CD4-positive, CD25-positive, alpha-beta regulatory T cell (primary cell): ENCODE measurements around the gene COX6B2. TPM values are rescaled to one million over a fixed set of nuclear protein-coding genes. Genes with fewer than 3 reads are reported as not detected.

Experiments
- ATAC-seq, 2 donors: fragments of 150-1000 bp; cut with Tn5 transposase; one replicate each; pipeline ENCODE4 v1.10.0; 2021; ENCODE audit warnings: low read depth in 2 of 2, moderate number of reproducible peaks in 2 of 2, moderate library complexity in 1 of 2
- DNase-seq, 3 donors: peaks; one replicate each; pipeline versions ENCODE4 v3.0.0 to v3.0.0-alpha.2; 2012 to 2022; ENCODE audit warnings: mixed read lengths in 1 of 3
- H3K27ac ChIP-seq: one replicate; pipeline ENCODE4 v1.7.0; 2013; ENCODE audit warnings: mild to moderate bottlenecking, low read length; ENCODE audit not compliant: insufficient read depth, poor library complexity, severe bottlenecking
- H3K27me3 ChIP-seq: one replicate; pipeline ENCODE4 v1.7.0; 2013; ENCODE audit warnings: low read length; ENCODE audit not compliant: control insufficient read depth, insufficient read depth
- H3K36me3 ChIP-seq: one replicate; pipeline ENCODE4 v1.7.0; 2013; ENCODE audit warnings: mild to moderate bottlenecking, low read length, moderate library complexity; ENCODE audit not compliant: control insufficient read depth, insufficient read depth
- H3K4me1 ChIP-seq: 2 replicates; pipeline ENCODE4 v1.7.0; 2013; ENCODE audit warnings: mild to moderate bottlenecking, low read length; ENCODE audit not compliant: insufficient read depth, control insufficient read depth, poor library complexity, severe bottlenecking
- H3K4me3 ChIP-seq: one replicate; pipeline ENCODE4 v1.7.0; 2013; ENCODE audit warnings: low read depth, mild to moderate bottlenecking, low read length, moderate library complexity
- H3K9me3 ChIP-seq, 2 experiments: 1 replicate in 1 of 2; 2 replicates in 1 of 2; pipeline ENCODE4 v1.7.0; 2013; ENCODE audit warnings: low read length in 2 of 2, mild to moderate bottlenecking in 1 of 2, moderate library complexity in 1 of 2; ENCODE audit not compliant: control insufficient read depth in 2 of 2
- H3K27ac Mint-ChIP-seq, 3 donors: one replicate each; pipeline ENCODE4 v1.8.0; 2020 to 2022; ENCODE audit warnings: mild to moderate bottlenecking in 3 of 3, mixed read lengths in 3 of 3, moderate library complexity in 2 of 3
- H3K27me3 Mint-ChIP-seq: one replicate; pipeline ENCODE4 v1.8.0; 2022; ENCODE audit warnings: mild to moderate bottlenecking, mixed read lengths
- H3K36me3 Mint-ChIP-seq: one replicate; pipeline ENCODE4 v1.8.0; 2020; ENCODE audit warnings: mixed read lengths
- H3K4me1 Mint-ChIP-seq, 4 donors: one replicate each; pipeline ENCODE4 v1.8.0; 2020 to 2022; ENCODE audit warnings: mixed read lengths in 4 of 4, mild to moderate bottlenecking in 1 of 4
- H3K4me3 Mint-ChIP-seq, 4 donors: one replicate each; pipeline ENCODE4 v1.8.0; 2020 to 2022; ENCODE audit warnings: mild to moderate bottlenecking in 4 of 4, mixed read lengths in 4 of 4, moderate library complexity in 3 of 4
- H3K9me3 Mint-ChIP-seq, 7 donors: one replicate each; pipeline ENCODE4 v1.8.0; 2020 to 2022; ENCODE audit warnings: mixed read lengths in 7 of 7, mild to moderate bottlenecking in 3 of 7, moderate library complexity in 2 of 7
- polyA plus RNA-seq, 4 donors: library from polyadenylated mRNA; unstranded; fragments of 300-500 nt; fragmentation: Illumina TruSeq; gene quantifications; one replicate each; pipeline ENCODE4 v1.2.3, GENCODE V29; 2021
- total RNA-seq: library from RNA; stranded (reverse); gene quantifications from one replicate; pipeline ENCODE4 v1.2.3, GENCODE V29; 2022

Gene COX6B2
- total and polyA plus RNA-seq, 5 donors from 2014 or later = 0.57 TPM; not detected in 4

GRCh38 chr19:55370305-55370988 is 15.9 kb upstream of the COX6B2 start, which contains the start of gene IL11:
Gene IL11, minus strand, starts transcription at chr19:55370463. Its CDS starts 153 bp downstream, at chr19:55370310.
- H3K27ac Mint-ChIP-seq = peak within 1 kb of the TSS in 1 of 3 donors; percentile 75
- ATAC-seq (no peak), DNase-seq (no peak)
- no peak within 1 kb of the TSS for H3K27ac ChIP-seq
- H3K36me3 Mint-ChIP-seq = no peaks in the 10 kb centered on the region
- no peaks in the 10 kb centered on the region for H3K36me3 ChIP-seq
- H3K4me3 Mint-ChIP-seq = peak within 1 kb of the TSS in 3 of 4 donors; percentile 73 to 77 (median 74)
- peaks cover 13% of the 10 kb centered on the region for H3K4me1 ChIP-seq
- peaks cover 0 to 6% (median 0%) of the 10 kb centered on the region in 7 donors for H3K9me3 Mint-ChIP-seq
- H3K4me3 ChIP-seq = no peak within 1 kb of the TSS
- peaks cover 0 to 14% (median 7%) of the 10 kb centered on the region in 4 donors for H3K4me1 Mint-ChIP-seq
- H3K9me3 ChIP-seq = no peaks in the 10 kb centered on the region
- peaks cover 58% of the 10 kb centered on the region for H3K27me3 Mint-ChIP-seq
- H3K27me3 ChIP-seq = peaks cover 8% of the 10 kb centered on the region

GRCh38 chr19:55369653-55370304 is 15.3 kb upstream of the COX6B2 start:
- no peaks in the 10 kb centered on the region for H3K36me3 ChIP-seq
- peak in 2 of 3 donors; percentile 30 to 40 for DNase-seq
- peaks cover 0 to 6% (median 0%) of the 10 kb centered on the region in 7 donors for H3K9me3 Mint-ChIP-seq
- no peaks in the 10 kb centered on the region for H3K36me3 Mint-ChIP-seq
- no peak overlapping the region for H3K27ac ChIP-seq
- H3K4me3 Mint-ChIP-seq = peak overlapping the region in 3 of 4 donors; percentile 73 to 77 (median 74)
- H3K27me3 Mint-ChIP-seq = peaks cover 59% of the 10 kb centered on the region
- ATAC-seq = peak in 1 of 2 donors; percentile 43
- peaks cover 8% of the 10 kb centered on the region for H3K27me3 ChIP-seq
- H3K9me3 ChIP-seq = no peaks in the 10 kb centered on the region
- peaks cover 13% of the 10 kb centered on the region for H3K4me1 ChIP-seq
- H3K27ac Mint-ChIP-seq = peak overlapping the region in 1 of 3 donors; percentile 75
- H3K4me1 Mint-ChIP-seq = peaks cover 0 to 14% (median 7%) of the 10 kb centered on the region in 4 donors
- no peak overlapping the region for H3K4me3 ChIP-seq

- no peak overlapping the region for H3K27ac ChIP-seq
- Mint-ChIP-seq H3K27ac (no peak overlapping the region), H3K36me3 (no peaks in the 10 kb centered on the region), H3K27me3 (peaks cover 58% of the 10 kb centered on the region), H3K4me3 (peak overlapping the region in 1 of 4 donors; percentile 22), H3K4me1 (peaks cover 0 to 14% (median 7%) of the 10 kb centered on the region in 4 donors), H3K9me3 (peaks cover 0 to 6% (median 0%) of the 10 kb centered on the region in 7 donors)
- no peak overlapping the region for H3K4me3 ChIP-seq
- no peaks in the 10 kb centered on the region for H3K36me3 ChIP-seq
- no peaks in the 10 kb centered on the region for H3K9me3 ChIP-seq
- peaks cover 8% of the 10 kb centered on the region for H3K27me3 ChIP-seq
- DNase-seq (peak in 1 of 3 donors; percentile 20), ATAC-seq (no peak)
- peaks cover 13% of the 10 kb centered on the region for H3K4me1 ChIP-seq
Observed at GRCh38 chr19:55368701-55369563, 14.4 kb upstream of the COX6B2 start.

GRCh38 chr19:55368106-55368505 is 13.6 kb upstream of the COX6B2 start:
- H3K9me3 Mint-ChIP-seq = peaks cover 0 to 6% (median 0%) of the 10 kb centered on the region in 7 donors
- H3K4me3 ChIP-seq = no peak overlapping the region
- H3K4me3 Mint-ChIP-seq = no peak overlapping the region
- peaks cover 8% of the 10 kb centered on the region for H3K27me3 ChIP-seq
- H3K27ac ChIP-seq = no peak overlapping the region
- H3K9me3 ChIP-seq = no peaks in the 10 kb centered on the region
- H3K27me3 Mint-ChIP-seq = peaks cover 52% of the 10 kb centered on the region
- no peaks in the 10 kb centered on the region for H3K36me3 Mint-ChIP-seq
- DNase-seq (no peak), ATAC-seq (no peak)
- no peak overlapping the region for H3K27ac Mint-ChIP-seq
- H3K36me3 ChIP-seq = no peaks in the 10 kb centered on the region
- peaks cover 0 to 10% (median 4%) of the 10 kb centered on the region in 4 donors for H3K4me1 Mint-ChIP-seq
- H3K4me1 ChIP-seq = peaks cover 13% of the 10 kb centered on the region

- peaks cover 45% of the 10 kb centered on the region for H3K27me3 Mint-ChIP-seq
Observed at GRCh38 chr19:55366790-55367189, 12.3 kb upstream of the COX6B2 start.

GRCh38 chr19:55365964-55366363 is 11.4 kb upstream of the COX6B2 start:
- H3K9me3 Mint-ChIP-seq = peaks cover 0 to 4% (median 0%) of the 10 kb centered on the region in 7 donors
- H3K4me3 Mint-ChIP-seq = no peak overlapping the region
- H3K27ac Mint-ChIP-seq = no peak overlapping the region
- H3K4me1 ChIP-seq = peaks cover 13% of the 10 kb centered on the region
- DNase-seq = no peak
- H3K36me3 Mint-ChIP-seq = no peaks in the 10 kb centered on the region
- H3K4me1 Mint-ChIP-seq = peaks cover 0 to 6% (median 2%) of the 10 kb centered on the region in 4 donors
- H3K27me3 Mint-ChIP-seq = peaks cover 37% of the 10 kb centered on the region
- H3K36me3 ChIP-seq = no peaks in the 10 kb centered on the region
- H3K27me3 ChIP-seq = peaks cover 2% of the 10 kb centered on the region
- no peaks in the 10 kb centered on the region for H3K9me3 ChIP-seq
- ATAC-seq = no peak
- no peak overlapping the region for H3K4me3 ChIP-seq
- H3K27ac ChIP-seq = no peak overlapping the region

More at GRCh38 chr19:55366790-55367189, 12.3 kb upstream of the COX6B2 start:
- Histone ChIP-seq H3K9me3 (no peaks in the 10 kb centered on the region), H3K27ac (no peak overlapping the region), H3K4me1 (peaks cover 13% of the 10 kb centered on the region), H3K36me3 (no peaks in the 10 kb centered on the region), H3K4me3 (no peak overlapping the region), H3K27me3 (peaks cover 5% of the 10 kb centered on the region)
- Mint-ChIP-seq H3K9me3 (peaks cover 0 to 6% (median 0%) of the 10 kb centered on the region in 7 donors), H3K4me3 (peak overlapping the region in 1 of 4 donors; percentile 22), H3K4me1 (peaks cover 0 to 7% (median 4%) of the 10 kb centered on the region in 4 donors), H3K36me3 (no peaks in the 10 kb centered on the region), H3K27ac (no peak overlapping the region)
- no peak for DNase-seq
- no peak for ATAC-seq

- no peak for DNase-seq
- Mint-ChIP-seq H3K4me1 (peaks cover 0 to 3% (median 0%) of the 10 kb centered on the region in 4 donors), H3K27ac (no peak overlapping the region), H3K4me3 (no peak overlapping the region), H3K36me3 (no peaks in the 10 kb centered on the region), H3K27me3 (peaks cover 31% of the 10 kb centered on the region), H3K9me3 (peaks cover 0 to 2% (median 0%) of the 10 kb centered on the region in 7 donors)
- Histone ChIP-seq H3K27ac (no peak overlapping the region), H3K4me3 (no peak overlapping the region), H3K4me1 (peaks cover 13% of the 10 kb centered on the region), H3K9me3 (no peaks in the 10 kb centered on the region), H3K36me3 (no peaks in the 10 kb centered on the region), H3K27me3 (no peaks in the 10 kb centered on the region)
- ATAC-seq = no peak
Observed at GRCh38 chr19:55365245-55365644, 10.7 kb upstream of the COX6B2 start.
